22Rv1 (cell line): ENCODE measurements around the gene TACC2.

Source experiments
- H3K27ac ChIP-seq: fragments of 450-650 bp; 2 replicates; pipeline ENCODE4 v1.5.1; 2017
- ZFX ChIP-seq: fragments of 450-650 bp; IDR thresholded peaks from 2 replicates; pipeline ENCODE4 v1.6.1; 2017; ENCODE audit warnings: antibody characterized with exemption, borderline replicate concordance
- TF ChIP-seq, protein P1 (sequence below): fragments of 450-650 bp; IDR thresholded peaks from 2 replicates; pipeline ENCODE4 v1.5.1; 2017; ENCODE audit warnings: mild to moderate bottlenecking

The TACC2 gene

DNA sequence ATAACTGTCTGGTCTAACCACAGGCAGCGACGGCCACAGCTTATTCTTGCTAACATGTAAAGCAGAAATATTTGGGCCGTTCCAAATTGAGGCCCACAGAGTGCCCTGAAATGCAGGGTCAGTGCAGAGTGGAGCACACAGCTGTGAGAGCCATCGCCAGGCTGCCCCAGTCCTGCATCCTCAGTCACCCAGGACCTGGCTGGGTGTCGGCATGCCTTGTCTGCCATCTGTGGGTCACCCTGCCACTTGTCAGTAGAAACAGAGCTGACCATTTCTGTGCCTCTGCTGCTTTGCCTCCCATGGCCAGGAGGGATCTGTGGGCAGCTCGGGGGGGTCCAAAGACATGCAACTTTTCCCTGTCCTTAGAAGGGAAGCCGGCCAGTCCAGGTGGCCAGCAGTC, 224.8 kb downstream of the TACC2 start:
- H3K27ac ChIP-seq: no peak overlapping the region

GRCh38 chr10:122216047-122216446, 227.1 kb downstream of the TACC2 start:
- no peak overlapping the region for H3K27ac ChIP-seq
- TF ChIP-seq, protein P1, sequence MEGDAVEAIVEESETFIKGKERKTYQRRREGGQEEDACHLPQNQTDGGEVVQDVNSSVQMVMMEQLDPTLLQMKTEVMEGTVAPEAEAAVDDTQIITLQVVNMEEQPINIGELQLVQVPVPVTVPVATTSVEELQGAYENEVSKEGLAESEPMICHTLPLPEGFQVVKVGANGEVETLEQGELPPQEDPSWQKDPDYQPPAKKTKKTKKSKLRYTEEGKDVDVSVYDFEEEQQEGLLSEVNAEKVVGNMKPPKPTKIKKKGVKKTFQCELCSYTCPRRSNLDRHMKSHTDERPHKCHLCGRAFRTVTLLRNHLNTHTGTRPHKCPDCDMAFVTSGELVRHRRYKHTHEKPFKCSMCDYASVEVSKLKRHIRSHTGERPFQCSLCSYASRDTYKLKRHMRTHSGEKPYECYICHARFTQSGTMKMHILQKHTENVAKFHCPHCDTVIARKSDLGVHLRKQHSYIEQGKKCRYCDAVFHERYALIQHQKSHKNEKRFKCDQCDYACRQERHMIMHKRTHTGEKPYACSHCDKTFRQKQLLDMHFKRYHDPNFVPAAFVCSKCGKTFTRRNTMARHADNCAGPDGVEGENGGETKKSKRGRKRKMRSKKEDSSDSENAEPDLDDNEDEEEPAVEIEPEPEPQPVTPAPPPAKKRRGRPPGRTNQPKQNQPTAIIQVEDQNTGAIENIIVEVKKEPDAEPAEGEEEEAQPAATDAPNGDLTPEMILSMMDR: no peak
- TF ChIP-seq ZFX: no peak

More for the DNA sequence above, 224.8 kb downstream of the TACC2 start:
- TF ChIP-seq, protein P1: no peak
- no peak for TF ChIP-seq ZFX

DNA sequence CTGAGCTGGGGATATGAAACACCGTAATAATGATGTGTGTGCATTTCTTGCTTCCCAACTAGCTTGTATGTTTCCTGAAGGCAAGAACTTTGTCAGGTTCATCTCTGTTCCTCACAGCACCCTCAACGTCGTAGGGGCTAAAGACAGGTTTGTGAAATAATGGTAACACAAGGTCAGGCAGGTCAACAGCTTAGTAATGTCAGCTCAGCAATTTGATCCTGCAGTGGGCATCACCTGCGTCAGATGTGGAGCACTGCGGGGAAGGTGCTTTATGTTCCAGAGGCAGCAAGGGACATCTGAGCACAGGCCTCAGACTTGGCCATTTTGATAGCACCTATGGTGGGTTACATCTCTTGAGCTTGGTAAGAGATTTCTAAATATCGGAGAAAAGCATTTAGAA, 230.4 kb downstream of the TACC2 start:
- no peak for TF ChIP-seq ZFX
- TF ChIP-seq, protein P1: no peak
- H3K27ac ChIP-seq: no peak overlapping the region

GRCh38 chr10:122220736-122221135, 231.8 kb downstream of the TACC2 start:
- no peak overlapping the region for H3K27ac ChIP-seq
- no peak for TF ChIP-seq ZFX
- TF ChIP-seq, protein P1: no peak

DNA sequence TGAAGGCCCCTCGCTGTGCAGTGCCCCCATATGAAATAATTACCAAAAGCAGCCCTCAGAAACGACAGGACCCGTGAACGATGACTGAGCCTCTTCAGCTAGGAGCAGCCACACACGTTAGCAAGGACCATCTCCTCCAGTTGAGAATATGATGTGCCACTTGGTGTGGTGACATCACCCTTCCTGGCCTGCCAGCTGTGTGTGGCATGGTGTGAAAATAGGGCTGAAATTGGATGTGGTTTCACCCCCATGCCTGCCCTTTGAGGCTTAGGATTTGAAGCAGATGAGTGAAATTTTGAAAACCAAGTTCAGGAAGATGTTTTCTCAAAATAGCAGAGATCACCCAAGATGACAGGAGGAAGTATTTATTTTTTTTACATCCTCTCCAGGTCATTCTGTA, 233.0 kb downstream of the TACC2 start:
- no peak overlapping the region for H3K27ac ChIP-seq
- TF ChIP-seq ZFX: no peak
- TF ChIP-seq, protein P1: no peak

- no peak for TF ChIP-seq ZFX
- TF ChIP-seq, protein P1: no peak
- H3K27ac ChIP-seq: no peak overlapping the region
Observed at GRCh38 chr10:122222638-122223037, 233.7 kb downstream of the TACC2 start.

DNA sequence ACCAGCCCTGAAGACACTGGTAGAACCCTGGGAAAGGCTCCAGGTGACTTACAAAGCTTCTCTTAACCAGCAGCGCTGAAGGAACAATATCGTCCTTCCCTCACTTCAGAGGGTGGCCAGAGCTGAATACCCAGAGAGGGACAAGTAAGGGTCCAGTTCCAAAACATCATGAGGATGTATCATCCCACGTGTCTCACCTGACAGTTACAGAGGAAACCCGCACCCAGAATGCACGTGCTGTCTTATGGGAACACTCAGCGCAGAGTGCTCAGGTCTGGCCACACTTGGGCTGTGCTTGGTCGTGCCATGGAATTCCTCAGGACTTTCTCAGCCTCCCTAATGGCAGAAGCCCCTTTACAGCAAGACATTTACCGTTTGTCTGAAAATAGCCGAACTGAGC, 235.2 kb downstream of the TACC2 start:
- H3K27ac ChIP-seq: no peak overlapping the region
- no peak for TF ChIP-seq ZFX
- TF ChIP-seq, protein P1: no peak
